CD4-positive, alpha-beta T cell treated with Interleukin-10 for 1 hour (primary cell): ENCODE data around the gene POLDIP2.
A peak's percentile ranks its signal among the peaks of the same experiment; 100 is the strongest.

Experiments used
- DNase-seq: peaks from one replicate; pipeline ENCODE4 v3.0.0-alpha.2; 2020

The POLDIP2 gene

DNA sequence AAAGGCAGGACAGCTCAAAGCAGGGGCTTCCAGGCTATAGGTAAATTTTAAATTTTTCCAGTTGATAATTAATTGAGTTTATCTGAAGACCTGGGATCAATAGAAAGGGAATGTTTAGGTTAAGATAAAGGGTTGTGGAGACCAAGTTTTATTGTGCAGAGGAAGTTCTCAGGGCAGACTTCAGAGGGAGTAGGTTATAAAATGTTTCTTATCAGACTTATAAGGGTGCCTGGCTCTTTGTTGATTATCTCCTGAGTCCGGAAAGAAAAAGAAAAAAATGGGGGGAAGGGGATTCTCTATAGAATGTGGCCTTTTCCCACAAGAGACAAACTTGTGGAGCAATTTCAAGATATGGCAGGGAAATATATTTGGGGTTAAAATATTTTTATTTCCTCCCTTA, 32.8 kb upstream of the POLDIP2 start:
- DNase-seq: no peak

DNA sequence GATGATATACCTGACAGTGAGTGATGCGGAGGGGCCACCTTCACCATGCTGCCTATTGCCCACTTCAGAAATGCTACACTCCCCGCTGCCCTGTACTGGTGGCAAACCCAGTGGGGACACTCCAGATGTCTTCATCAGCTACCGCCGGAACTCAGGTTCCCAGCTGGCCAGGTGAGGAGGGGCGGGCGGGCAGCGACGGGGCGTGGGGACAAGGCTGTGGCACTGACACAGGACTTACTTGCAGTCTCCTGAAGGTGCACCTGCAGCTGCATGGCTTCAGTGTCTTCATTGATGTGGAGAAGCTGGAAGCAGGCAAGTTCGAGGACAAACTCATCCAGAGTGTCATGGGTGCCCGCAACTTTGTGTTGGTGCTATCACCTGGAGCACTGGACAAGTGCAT, 30.8 kb upstream of the POLDIP2 start:
- no peak for DNase-seq

DNA sequence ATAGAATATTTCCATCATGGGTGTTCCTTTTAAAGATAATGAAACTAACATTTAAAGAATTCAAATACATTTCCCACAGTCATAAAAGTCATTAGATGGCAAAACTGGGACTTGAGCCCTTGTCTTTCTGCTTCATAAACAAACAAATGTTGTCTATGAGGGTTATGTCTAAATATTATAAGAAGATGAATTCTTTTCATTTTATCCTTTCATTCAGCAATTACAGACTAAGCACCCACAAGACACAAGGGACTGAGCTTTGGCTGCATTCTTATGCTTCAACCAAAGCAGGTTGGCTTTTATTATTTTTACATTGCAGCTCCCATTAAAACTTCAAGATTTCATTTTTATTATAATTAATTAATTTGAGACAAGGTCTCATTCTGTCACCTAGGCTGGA, 29.1 kb upstream of the POLDIP2 start:
- DNase-seq: no peak

DNA sequence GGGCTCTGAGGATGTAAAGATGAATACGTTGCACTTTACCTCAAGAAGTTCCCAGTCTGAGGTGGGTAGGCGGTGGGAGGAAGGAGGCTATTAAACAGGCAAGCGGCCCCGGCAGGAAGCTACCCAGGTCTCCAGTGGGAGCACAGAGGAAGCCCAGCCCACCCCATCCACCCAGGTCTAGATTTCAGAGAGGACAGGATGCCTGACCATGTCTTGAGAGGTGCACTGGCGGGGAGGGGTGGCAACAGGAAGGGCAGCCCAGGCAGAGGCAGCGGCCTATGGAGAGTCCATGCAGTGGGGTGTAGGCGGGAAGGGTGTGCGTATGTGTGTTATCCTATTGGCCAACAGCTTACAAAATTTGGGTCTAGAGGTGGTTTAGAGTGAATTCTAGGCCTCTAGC, 28.1 kb upstream of the POLDIP2 start:
- no peak for DNase-seq

- no peak for DNase-seq
Measured at GRCh38 chr17:28385037-28385400, 27.7 kb upstream of the POLDIP2 start.

- DNase-seq: peak; percentile 61
Measured at GRCh38 chr17:28384281-28385036, 27.1 kb upstream of the POLDIP2 start.

DNA sequence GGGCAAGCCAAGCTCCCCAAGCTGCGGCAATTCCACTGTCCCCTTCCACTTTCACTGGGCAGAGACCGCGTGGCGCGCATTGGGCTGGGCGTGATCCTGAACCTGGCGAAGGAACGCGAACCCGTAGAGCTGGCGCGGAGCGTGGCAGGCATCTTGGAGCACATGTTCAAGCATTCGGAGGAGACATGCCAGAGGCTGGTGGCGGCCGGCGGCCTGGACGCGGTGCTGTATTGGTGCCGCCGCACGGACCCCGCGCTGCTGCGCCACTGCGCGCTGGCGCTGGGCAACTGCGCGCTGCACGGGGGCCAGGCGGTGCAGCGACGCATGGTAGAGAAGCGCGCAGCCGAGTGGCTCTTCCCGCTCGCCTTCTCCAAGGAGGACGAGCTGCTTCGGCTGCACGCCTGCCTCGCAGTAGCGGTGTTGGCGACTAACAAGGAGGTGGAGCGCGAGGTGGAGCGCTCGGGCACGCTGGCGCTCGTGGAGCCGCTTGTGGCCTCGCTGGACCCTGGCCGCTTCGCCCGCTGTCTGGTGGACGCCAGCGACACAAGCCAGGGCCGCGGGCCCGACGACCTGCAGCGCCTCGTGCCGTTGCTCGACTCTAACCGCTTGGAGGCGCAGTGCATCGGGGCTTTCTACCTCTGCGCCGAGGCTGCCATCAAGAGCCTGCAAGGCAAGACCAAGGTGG, 24.0 kb upstream of the POLDIP2 start:
- no peak for DNase-seq

DNA sequence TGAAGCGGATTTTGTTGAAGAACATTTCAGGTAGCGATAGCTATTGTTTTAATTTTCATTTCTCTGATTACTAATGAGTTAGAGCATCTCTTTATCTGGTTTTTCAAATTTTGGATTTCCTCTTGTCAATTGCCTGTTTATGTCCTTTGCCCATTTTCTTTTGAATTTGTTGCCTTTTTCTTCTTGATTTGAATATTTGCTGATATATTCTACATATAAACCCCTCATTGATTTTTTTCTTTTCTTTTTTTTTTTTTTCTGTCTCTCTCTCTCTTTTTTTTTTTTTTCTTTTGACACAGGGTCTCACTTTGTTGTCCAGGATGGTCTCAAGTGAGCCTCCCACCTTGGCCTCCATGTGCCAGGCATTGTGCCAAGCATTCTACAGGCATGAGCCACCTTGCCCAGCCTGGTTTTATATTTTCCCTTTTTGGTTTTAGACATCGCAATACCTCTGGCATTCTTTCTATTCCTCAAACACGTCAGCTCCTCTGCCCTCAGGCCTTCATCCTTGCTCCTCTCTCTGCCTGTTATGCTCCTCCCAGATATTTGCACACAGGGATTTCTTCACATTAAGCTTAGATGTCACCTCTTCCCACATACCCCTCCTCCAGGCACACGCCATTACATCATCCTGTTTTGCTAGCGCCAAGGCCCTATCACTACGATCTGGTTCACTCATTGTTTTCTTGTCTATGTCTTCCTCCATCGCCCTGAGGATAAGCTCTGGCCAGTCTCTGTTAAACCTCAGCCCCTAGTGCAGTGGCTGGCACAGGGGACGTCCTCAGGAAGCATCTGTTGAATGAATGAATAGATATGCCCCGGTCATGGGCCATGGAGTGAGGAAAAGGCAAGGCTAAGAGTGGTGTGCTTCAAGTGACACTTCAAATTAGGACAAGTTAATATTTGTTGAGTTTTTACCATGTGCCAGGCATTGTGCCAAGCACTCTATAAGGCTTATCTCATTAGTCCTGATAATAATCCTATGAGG, 22.8 kb upstream of the POLDIP2 start:
- DNase-seq: no peak

- no peak for DNase-seq
Measured at GRCh38 chr17:28372945-28373274, 15.6 kb upstream of the POLDIP2 start.

DNA sequence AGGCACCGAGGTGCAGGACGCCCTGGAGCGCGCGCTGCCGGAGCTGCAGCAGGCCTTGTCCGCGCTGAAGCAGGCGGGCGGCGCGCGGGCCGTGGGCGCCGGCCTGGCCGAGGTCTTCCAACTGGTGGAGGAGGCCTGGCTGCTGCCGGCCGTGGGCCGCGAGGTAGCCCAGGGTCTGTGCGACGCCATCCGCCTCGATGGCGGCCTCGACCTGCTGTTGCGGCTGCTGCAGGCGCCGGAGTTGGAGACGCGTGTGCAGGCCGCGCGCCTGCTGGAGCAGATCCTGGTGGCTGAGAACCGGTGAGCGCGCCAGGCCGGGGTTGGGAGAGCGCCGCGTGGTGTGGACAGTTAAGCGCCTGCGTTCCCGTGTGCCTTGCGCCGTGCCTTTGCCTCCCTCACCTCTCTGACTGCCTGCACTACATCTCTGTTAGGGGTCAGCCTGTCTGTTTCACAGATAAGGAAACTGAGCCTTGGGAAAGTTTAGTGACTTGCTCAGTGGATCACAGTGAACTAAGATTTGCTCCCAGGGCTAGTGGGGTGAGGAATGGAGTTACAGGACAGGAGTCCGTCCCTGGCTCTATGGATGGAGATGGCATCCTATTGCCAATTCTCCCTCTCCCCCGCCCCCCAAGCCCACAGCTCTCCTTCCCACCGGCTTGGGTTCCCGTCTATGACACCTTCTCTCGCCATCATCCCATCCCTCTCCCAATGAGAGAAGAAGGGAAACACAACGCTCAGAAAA, 15.0 kb upstream of the POLDIP2 start:
- no peak for DNase-seq

DNA sequence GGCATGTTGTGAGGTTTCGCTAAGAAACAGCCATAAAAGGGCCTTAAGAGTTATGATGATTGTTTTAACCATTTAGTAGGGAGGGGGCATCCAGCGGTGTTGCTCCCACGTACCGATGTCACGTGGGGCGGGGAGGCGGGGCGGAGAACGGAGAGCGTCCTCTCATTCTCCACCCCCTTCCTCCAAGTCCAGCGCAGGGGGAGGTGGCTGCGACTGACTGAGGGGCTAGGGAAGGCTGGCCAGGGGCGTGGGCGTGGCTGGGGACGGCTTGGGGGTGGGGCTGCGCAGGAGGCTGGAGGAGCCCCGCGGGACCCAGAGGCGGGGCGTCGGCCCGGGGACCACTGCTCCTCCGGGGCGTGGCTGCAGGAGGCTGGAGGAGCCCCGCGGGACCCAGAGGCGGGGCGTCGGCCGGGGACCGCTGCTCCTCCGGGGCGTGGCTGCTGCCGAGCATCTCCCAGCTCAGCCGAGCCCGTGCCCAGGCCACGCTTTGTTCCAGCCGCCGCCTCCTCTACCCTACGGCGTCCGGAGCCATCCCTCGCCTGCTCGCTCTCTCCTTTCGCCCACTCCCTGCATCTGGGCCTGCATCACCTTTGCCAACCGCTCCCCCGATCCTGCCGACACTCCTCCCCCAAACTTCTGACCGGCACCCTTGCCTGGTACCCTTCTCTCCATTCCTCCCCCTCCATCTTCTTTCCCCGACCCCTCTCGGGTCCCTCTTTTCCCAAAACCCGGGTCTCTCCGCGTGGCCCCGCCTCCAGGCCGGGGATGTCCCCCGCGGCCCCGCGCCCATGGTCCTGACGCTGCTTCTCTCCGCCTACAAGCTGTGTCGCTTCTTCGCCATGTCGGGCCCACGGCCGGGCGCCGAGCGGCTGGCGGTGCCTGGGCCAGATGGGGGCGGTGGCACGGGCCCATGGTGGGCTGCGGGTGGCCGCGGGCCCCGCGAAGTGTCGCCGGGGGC, 14.2 kb upstream of the POLDIP2 start, which contains the start of gene SARM1:
SARM1 (plus strand) TSS at position 450 of the 958 bp plus-strand sequence; CDS start at position 789, 339 bp downstream.
- peak; percentile 91 for DNase-seq

DNA sequence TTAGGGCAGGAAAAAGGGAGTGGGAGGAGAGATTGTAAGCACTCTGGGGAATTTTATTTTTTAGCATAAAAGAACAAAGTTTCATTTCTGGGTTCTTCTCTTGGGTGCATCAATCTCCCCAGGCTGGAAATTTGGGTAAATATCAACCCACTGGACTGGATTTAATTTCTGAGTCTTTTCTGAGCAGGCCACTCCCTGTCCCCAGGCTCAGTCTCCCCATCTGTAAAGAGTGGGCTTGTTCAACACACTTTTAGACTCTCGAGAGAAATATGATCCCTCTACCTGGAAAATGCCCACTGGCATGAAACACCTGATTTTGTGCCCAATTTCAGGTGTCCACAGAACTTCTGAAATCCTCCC, 13.4 kb upstream of the POLDIP2 start:
- no peak for DNase-seq

DNA sequence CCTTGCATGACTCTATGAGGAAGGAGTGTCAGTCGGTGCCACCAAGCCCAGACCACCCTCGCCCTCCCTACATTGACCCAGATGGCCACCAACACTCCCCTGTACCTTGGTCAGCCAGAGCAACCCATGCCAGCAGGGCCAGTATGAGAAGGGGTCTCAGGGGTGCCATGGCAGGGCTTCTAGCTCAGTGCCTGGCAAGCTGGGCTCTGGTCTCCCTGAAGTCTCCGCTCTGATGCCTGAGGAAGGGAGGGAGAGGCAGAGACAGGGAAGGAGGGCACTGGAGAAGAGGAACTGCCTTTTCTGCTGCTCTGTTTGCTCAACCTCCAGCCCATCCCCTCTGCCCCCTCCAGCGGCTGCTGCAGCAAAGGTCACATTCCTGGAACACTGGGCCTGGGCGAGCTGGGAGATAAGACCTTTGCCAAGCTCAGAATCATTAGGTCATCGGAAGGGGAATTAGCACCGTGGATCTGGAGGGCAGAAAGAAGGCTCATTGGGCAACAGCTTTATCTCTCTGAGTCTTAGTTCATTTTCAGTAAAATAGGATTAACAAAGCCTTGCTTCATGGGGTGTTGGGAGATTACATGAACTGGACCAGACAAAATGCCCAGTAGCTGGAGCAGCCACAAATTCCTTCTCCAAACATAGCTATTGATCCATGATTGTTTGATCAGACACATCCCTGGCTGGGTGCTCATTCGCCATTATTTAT, 12.9 kb upstream of the POLDIP2 start, which contains the start of gene VTN:
VTN (minus strand) TSS at position 273 of the 709 bp plus-strand sequence; CDS start at position 169, 104 bp downstream.
- no peak for DNase-seq

DNA sequence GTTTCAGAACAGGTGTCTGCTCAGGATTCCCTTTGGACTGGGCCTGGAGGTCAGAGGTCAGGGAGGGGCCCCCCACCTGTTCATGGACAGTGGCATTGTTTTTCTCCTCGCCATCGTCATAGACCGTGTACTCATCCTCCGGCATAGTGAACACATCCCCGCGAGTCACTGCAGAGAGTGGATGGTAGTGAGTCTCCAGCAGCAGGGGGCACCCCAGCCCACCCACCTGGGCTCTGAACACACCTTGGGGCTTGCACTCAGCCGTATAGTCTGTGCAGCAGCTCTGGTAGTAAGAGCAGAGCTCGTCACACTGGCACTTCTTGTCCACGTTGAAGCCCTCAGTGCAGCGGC, 12.3 kb upstream of the POLDIP2 start:
- DNase-seq: no peak

GRCh38 chr17:28368915-28369683, 11.8 kb upstream of the POLDIP2 start:
- no peak for DNase-seq

GRCh38 chr17:28368306-28368831, 11.0 kb upstream of the POLDIP2 start:
- no peak for DNase-seq

DNA sequence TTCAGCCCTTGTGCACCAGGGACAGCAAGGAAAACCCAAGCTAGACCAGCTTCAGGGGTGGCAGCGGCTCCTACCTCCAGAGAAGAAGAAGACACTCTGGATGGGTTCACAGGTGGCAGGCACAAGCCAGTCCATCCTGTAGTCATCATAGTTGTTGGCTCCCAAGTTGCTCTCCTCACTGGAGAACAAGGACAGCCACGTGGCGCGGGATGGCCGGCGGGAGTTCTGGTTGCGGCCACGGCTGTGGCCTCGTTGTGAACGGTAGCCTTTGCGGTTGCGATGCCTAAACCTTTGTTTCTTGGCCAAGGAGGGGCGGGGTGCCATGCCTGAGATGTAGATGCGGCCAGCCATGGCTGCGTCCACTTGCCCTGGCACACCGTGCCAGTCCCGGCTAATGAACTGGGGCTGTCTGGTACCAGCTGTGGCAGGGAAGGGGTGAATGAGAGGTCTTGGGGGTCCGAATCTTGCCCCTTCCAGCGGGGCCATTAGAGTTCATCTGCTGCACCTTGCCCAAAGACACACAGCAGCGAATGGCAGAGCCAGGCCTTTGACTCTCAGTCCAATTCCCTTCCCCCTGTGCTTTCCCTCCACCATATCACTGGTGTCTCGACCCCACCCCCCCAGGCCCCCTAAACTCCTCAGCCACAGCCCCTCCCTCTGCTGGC, 10.4 kb upstream of the POLDIP2 start:
- no peak for DNase-seq

- DNase-seq: no peak
Measured at GRCh38 chr17:28366605-28367004, 9.3 kb upstream of the POLDIP2 start.

- DNase-seq: no peak
Measured at GRCh38 chr17:28365487-28365886, 8.2 kb upstream of the POLDIP2 start.
